Activated naive CD8-positive, alpha-beta T cell treated with anti-CD3 and anti-CD28 coated beads, Interleukin-2, amount 50 U/mL, for 16 hours (primary cell): ENCODE data around the gene MARVELD1.
"Not testable (repeated sequence)": the region's sequence is repeated elsewhere in the genome, so short reads cannot be mapped to it uniquely, and the experiment has no call there.

Experiments
- DNase-seq: peaks from one replicate; pipeline ENCODE4 v3.0.0-alpha.2; 2020; ENCODE audit warnings: low read depth, low spot score

Gene MARVELD1

DNA sequence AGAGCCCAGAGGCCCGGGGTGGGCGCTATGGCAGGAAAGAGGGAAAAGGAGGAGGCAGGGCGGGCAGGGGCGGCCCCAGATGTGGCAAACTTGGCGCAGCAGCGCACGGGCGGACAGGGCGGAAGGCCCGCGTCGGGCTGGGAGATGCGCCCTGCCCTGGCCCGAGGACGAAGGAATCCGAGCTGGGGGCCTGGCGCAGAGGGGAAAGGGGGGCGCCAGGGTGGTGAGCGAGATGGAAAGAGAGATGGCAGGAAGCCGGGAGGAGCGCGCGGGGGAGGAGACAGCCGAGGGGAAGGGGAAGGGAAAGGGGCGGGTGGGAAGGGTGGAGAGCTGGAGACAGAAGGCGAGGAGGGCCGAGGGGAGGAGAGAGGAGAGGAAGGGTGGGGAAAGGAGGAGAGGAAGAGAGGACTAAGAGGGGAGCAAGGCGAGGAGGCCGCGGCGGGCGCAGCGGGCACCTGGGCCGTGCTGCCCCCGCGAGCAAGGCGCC is at the start of gene MARVELD1:
Gene MARVELD1 (plus strand): TSS at position 392 of the 487 bp plus-strand sequence. CDS start 147 bp downstream, outside the sequence.
- DNase-seq = no peak

GRCh38 chr10:97664282-97664850 is 49.2 kb upstream of the MARVELD1 start:
- no peak for DNase-seq

DNA sequence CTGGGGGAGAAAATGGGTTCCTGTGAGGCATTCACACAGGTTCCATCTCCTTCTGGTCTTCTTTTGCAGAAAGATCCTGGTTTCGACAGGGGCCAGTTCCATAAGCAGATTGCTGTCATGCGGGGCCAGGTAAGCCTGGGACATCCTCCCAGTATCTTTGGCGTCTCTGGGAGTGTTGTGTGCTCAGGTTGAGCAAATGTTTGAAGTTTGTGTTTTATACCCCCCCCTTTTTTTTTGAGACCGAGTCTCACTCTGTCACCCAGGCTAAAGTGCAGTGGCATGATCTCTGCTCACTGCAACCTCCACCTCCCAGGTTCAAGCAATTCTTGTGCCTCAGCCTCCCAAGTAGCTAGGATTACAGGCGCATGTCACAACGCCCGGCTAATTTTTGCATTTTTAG is 46.5 kb upstream of the MARVELD1 start:
- no peak for DNase-seq

DNA sequence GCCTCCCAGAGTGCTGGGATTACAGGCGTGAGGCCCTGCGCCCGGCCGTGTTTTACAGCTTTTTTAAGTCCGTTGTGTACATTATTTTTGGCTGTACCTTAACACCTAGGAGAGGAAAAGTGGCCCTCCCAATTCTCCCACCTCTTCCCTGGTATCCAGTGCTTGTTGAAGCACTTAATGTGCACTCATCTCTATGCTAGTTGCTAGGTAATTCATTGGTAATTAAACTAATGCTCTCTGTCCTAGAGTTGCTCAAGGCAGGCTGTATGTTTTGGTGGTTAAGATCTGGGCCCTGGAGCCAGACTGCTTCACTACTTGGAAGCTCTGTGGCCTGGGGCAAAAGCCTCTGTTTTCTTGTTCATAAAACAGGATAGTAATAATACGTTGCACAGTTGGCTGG is 46.1 kb upstream of the MARVELD1 start:
- no peak for DNase-seq

DNA sequence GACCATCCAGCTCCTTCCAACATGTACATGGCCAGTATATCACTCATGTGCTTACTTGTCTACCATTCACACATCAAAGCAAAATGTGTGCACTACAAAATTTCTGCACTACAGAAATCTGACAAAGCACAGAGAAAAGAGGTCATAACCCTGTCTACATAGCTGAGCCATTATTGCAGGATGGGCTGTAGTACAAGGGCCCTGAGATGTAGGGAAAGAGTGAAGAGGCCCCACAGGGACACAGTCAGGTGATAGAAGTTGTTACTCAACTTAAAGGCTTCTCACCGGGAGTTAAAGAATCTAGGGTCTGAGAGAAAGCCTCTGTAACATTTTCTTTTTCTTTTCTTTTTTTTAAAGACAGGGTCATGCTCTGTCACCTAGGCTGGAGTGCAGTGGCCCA is 44.0 kb upstream of the MARVELD1 start:
- DNase-seq = no peak

- no peak for DNase-seq
These were observed 39.6 kb upstream of the MARVELD1 start for GRCh38 chr10:97673736-97674525.

DNA sequence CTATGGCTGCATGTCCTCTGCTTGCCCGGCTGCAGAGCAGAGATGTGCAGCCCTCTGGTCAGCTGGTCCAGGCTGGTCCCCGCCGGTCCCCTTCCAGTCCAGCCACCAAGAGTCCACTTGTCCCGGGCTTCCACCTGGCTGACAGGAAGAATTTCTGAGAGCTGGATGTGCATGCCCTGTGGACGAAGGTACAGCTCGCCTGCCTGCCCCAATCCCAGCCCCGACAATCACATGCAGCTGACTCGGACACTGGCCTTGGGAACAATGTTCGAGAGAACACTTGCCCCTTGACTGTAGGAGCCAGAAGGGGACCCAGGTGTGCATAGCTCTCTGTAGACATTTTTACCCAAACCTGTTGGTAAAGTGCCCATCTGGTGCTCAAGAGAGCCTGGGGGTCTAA is 38.3 kb upstream of the MARVELD1 start:
- DNase-seq = no peak

DNA sequence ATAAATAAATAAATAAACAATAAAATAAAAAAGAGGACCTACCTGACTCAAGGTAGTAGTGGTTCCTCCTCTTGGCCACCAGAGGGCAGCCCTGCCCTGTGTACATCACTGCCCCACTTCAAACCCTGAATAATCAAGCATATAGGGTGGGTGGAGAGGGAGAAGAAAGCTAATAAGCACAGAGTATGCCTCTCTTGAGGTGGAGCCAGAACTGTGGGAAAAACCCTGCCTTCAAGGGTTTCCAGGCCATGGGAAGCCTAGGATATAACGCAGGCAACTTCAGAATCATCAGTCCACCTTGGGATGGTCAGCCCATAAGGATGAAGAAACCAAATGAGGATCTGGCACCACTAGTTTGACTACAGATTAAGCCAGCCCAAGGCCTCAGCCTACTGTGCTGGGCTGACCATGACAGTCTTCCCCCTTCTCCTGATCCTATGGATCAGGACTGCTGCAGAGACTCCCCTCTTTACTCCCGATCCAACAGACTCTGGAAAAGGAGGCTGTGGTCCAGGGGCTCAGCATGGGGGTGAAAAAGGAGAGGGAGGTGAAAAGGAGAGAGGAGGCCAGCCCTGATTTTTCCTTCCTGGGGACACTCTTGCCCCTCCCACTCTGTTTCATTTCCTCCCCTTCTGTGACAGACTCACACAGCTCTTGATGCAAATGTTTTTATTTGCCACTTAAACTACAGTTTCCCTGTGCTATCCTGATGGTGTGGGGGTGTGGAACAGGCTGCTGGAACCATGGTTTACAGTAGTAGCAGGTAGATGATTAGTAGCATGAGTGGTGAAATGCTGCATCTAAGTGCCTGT is 36.6 kb upstream of the MARVELD1 start:
- no peak for DNase-seq

DNA sequence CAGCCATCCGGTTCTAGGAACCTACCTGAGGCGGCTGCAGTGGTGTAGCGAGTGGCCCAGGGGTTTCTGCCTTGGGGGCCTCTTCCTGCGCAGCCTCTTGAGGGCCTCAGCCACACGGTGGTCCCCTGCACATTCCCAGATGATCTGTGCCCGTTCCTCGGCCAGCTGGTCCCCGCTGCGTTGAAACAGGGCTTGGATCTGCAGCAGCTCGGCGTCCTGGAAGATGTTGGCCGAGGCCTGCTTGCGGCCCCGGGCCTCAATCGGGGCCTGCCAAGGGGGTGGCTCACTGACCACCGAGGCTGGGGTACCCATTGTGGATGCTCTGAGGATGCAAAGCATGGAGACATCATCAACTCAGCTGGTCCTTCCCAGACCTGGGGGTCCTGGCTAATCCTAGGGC is 33.9 kb upstream of the MARVELD1 start:
- no peak for DNase-seq

- DNase-seq = no peak
These were observed 31.5 kb upstream of the MARVELD1 start for GRCh38 chr10:97682042-97682441.

GRCh38 chr10:97683556-97684367 is 29.8 kb upstream of the MARVELD1 start:
- DNase-seq = no peak

DNA sequence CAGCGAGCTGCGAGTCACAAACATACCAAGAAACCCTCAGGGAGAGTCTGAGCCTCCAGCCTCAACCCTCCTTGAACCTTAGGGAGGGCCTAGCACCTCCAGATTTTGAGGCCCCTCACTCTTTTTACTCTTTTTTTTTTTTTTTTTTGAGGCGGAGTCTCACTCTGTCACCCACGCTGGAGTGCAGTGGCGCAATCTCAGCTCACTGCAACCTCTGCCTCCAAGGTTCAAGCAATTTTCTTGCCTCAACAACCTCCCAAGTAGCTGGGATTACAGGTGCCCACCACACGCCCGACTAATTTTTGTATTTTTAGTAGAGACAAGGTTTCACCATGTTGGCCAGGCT is 29.2 kb upstream of the MARVELD1 start:
- not testable (repeated sequence) for DNase-seq

- DNase-seq = no peak
These were observed 28.6 kb upstream of the MARVELD1 start for GRCh38 chr10:97684866-97685394.

DNA sequence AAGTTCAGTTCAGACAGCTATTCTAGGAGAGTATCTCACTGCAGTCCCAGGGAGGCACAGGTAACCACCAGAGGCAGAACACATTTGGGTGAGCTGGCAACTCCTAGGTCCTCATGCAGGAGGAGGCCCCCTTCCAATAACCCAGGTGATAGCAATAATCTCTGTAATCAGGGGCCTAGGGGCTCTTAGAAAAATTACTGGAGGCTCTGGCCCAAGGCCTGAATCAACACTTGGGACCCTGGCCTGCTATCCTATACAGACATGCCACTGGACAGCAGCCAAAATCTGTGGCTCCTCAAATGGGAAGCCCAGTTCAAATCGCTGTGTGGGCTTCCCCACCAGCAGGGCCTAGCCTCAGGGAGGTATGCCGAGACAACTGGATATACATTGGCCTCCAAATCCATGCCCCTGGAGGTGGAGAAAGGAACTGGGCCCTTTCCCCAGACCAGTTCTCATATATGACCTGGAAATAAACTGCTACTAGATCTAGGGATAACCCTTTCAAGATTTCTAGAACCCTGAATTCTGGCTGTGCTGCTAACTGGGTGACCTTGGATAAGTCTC is 28.1 kb upstream of the MARVELD1 start:
- DNase-seq = no peak

GRCh38 chr10:97686301-97686961 is 27.1 kb upstream of the MARVELD1 start:
- no peak for DNase-seq

DNA sequence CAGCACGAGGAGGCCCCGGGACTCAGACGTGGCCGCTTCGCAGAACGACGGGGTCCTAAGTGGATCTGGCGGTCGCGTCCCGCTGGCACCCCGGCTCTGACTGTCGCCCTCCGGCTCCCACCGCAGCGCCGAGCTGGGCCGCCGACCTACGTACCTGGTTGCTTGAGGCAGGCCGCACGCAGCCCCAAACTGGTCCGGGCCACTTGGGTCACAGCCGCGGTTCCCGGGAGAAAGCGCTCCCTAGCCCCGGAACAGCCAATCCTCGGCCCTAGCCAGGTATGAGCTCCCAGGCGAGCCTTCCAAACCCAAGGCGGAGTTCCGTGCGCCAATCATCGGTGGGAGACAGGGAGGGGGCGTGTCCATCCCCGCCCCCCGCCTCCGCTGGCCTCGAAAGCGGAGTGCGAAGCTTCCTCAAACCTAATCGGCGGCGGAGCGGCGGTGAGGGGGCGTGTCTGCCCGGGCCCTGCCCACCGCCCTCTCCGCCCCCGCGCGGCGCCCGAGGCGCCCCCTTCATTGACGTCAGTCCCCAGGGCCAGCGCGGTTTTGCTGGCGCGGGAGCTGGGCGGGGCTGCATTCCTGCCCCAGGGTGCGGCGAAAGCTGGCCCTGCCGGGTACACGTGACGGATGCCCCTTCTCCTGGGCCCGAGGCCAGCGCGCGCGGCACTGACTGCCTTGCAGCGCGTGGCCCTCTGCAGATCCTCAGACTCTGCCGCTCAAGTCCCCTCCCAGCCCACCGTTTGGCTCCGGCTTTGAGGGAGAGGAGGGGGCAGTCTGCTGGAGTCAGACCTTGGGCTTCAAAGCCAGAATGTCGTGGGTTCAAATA is 26.4 kb upstream of the MARVELD1 start, which contains the start of gene AVPI1:
Gene AVPI1 (minus strand): TSS at position 280 of the 823 bp plus-strand sequence. CDS start 7,336 bp downstream, outside the sequence.
- peak; percentile 85 for DNase-seq

GRCh38 chr10:97687785-97688781 is 25.4 kb upstream of the MARVELD1 start:
- no peak for DNase-seq

DNA sequence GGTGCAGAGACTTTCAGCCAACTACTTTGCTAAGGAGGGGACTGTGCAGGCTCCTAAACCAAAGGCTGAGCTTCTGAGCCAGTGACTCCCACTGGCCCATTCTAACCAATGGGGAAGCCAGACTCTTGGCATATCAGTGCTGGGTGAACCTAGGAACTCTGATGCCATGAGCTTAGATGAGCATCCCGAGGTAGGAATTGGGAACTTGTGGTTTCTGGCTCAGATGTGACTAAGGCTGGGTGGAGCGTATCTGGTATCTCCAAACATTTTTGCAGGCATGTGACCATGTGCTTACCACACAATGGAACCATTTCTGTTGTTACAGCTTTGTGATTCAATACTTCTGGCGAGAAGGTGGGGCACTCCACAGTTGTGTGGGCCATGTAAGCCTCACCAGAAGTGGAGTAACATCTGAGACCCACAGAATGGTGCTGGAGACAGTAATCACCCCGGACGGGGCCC is 23.9 kb upstream of the MARVELD1 start:
- no peak for DNase-seq
